GM21825 (cell line): Measurements from ENCODE around the gene NUP153.
A peak's percentile ranks its signal among the peaks of the same experiment; 100 is the strongest.
"Not testable (repeated sequence)": the region's sequence is repeated elsewhere in the genome, so short reads cannot be mapped to it uniquely, and the experiment has no call there.

ENCODE experiments used
- ATAC-seq: cut with Tn5 transposase; IDR thresholded peaks from one replicate; pipeline ENCODE4 v1.9.1; 2021; ENCODE audit warnings: mild to moderate bottlenecking, moderate library complexity; ENCODE audit not compliant: unreplicated experiment

The NUP153 gene

GRCh38 chr6:17714879-17715851 lies 8.4 kb upstream of the NUP153 start:
- peak; percentile 79 for ATAC-seq

- no peak for ATAC-seq
These were observed 7.5 kb upstream of the NUP153 start for GRCh38 chr6:17714177-17714576.

GRCh38 chr6:17712576-17712975 lies 5.9 kb upstream of the NUP153 start:
- ATAC-seq = no peak

GRCh38 chr6:17710331-17710730 lies 3.6 kb upstream of the NUP153 start:
- no peak for ATAC-seq

GRCh38 chr6:17709476-17709875 lies 2.8 kb upstream of the NUP153 start:
- no peak for ATAC-seq

GRCh38 chr6:17708035-17708434 lies 1.3 kb upstream of the NUP153 start:
- not testable (repeated sequence) for ATAC-seq

GRCh38 chr6:17707371-17707651 lies 586 bp upstream of the NUP153 start:
- no peak for ATAC-seq

GRCh38 chr6:17705778-17706579 lies 746 bp downstream of the NUP153 start:
- peak; percentile 63 for ATAC-seq

- ATAC-seq = peak; percentile 6
These were observed 1.3 kb downstream of the NUP153 start for GRCh38 chr6:17705428-17705777.

- no peak for ATAC-seq
These were observed 3.5 kb downstream of the NUP153 start for GRCh38 chr6:17703256-17703694.

GRCh38 chr6:17700421-17701416 lies 6.0 kb downstream of the NUP153 start:
- no peak for ATAC-seq

GRCh38 chr6:17691925-17692538 lies 14.7 kb downstream of the NUP153 start:
- ATAC-seq = no peak

- ATAC-seq = no peak
These were observed 18.2 kb downstream of the NUP153 start for GRCh38 chr6:17688481-17688880.

- no peak for ATAC-seq
These were observed 19.6 kb downstream of the NUP153 start for GRCh38 chr6:17687136-17687535.

- ATAC-seq = no peak
These were observed 22.6 kb downstream of the NUP153 start for GRCh38 chr6:17684134-17684533.

GRCh38 chr6:17683428-17683827 lies 23.3 kb downstream of the NUP153 start:
- no peak for ATAC-seq

GRCh38 chr6:17679726-17680125 lies 27.0 kb downstream of the NUP153 start:
- ATAC-seq = no peak

- no peak for ATAC-seq
These were observed 29.1 kb downstream of the NUP153 start for GRCh38 chr6:17677602-17678001.

GRCh38 chr6:17673543-17674254 lies 33.0 kb downstream of the NUP153 start:
- no peak for ATAC-seq
